Right cardiac atrium (tissue), 5 donors: Measurements from ENCODE around the gene RUNX1. TPM values are rescaled to one million over a fixed set of nuclear protein-coding genes. Genes with fewer than 3 reads are reported as not detected.

Experiments
- ATAC-seq, 2 donors: fragments of 200-7000 bp; cut with Tn5 transposase; one replicate each; pipeline versions ENCODE4 v1.8.0 to v1.9.1; 2020; ENCODE audit warnings: moderate library complexity in 2 of 2, mild to moderate bottlenecking in 1 of 2
- DNase-seq, 3 donors: peaks; one replicate each; pipeline ENCODE4 v3.0.0-alpha.2; 2020
- H3K27ac ChIP-seq: one replicate; pipeline ENCODE4 v1.5.1; 2013; ENCODE audit warnings: mild to moderate bottlenecking, low read length, control low read depth, moderate library complexity
- H3K27me3 ChIP-seq: one replicate; pipeline ENCODE4 v1.6.1; 2013; ENCODE audit not compliant: control insufficient read depth, insufficient read depth
- H3K4me1 ChIP-seq: one replicate; pipeline ENCODE4 v1.6.1; 2013; ENCODE audit warnings: low read length; ENCODE audit not compliant: control insufficient read depth, insufficient read depth
- H3K4me3 ChIP-seq: one replicate; pipeline ENCODE4 v1.5.1; 2013; ENCODE audit warnings: low read length, control low read depth
- H3K9me3 ChIP-seq: one replicate; pipeline ENCODE4 v1.6.1; 2013; ENCODE audit warnings: low read length; ENCODE audit not compliant: control insufficient read depth
- WGBS: extraction: QIAGEN DNeasy Blood & Tissue Kit; methylation state at CpG from one replicate; pipeline ENCODE4 v1.1.7; 2013; 5-methylcytosine and 5-hydroxymethylcytosine counted together
- intact Hi-C, 4 donors: fragments of 100-400 bp; cut with DNase I; formaldehyde crosslinking; loops; one replicate each; pipeline versions ENCODE4 v1.11.0 to v1.14.0; 2022 to 2023
- polyA plus RNA-seq: library from polyadenylated mRNA; stranded (reverse); fragments of 200-250 nt; gene quantifications from one replicate; pipeline ENCODE4 v1.2.3, GENCODE V29; 2013
- total RNA-seq, 4 donors: library from RNA; stranded (reverse); fragmentation: NEBNext Ultra II Directional; extraction: Animal tissue kit (Norgen Biotek cat#: 25700); gene quantifications; one replicate each; pipeline ENCODE4 v1.2.1, GENCODE V29; 2021
- donor health status: healthy with polysubstance abuse.
- donor health status: DM: no; HTN: yes; CAD: no.
- donor health status: DM: no; HTN: no; CAD: no.
- donor health status: DM: no; HTN: yes; CAD: no; lungs with severe emphysema.
- donor health status: DM: yes; HTN: yes; CAD: no.

Gene RUNX1
- total and polyA plus RNA-seq, 5 donors: 0.81 to 17.6 (median 4.4) TPM

DNA sequence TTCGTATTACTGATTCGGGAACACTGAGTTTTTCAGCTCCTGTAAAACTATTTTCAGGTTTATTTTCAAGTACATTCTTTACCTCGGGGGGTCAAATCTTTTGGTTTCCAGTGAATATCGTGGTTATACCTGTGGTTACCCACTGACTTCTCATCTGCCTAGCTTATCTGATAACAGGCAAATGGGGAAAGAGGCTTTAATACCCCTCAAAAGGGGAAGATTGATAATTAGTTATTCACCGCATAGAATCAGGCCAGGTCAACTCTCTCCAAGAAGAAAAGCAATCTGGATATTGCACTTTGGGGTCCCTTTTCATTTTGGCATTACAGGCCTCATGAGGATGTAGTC, 23.0 kb downstream of the RUNX1 start:
- ATAC-seq: no peak
- no peak for DNase-seq
- Histone ChIP-seq H3K4me1 (no peaks in the 10 kb centered on the region), H3K9me3 (no peaks in the 10 kb centered on the region), H3K27ac (no peak overlapping the region), H3K4me3 (no peak overlapping the region), H3K27me3 (no peaks in the 10 kb centered on the region)
- intact Hi-C loops: no loop called here
- 75% methylated on average over 5 of the region's 5 CpGs for WGBS

DNA sequence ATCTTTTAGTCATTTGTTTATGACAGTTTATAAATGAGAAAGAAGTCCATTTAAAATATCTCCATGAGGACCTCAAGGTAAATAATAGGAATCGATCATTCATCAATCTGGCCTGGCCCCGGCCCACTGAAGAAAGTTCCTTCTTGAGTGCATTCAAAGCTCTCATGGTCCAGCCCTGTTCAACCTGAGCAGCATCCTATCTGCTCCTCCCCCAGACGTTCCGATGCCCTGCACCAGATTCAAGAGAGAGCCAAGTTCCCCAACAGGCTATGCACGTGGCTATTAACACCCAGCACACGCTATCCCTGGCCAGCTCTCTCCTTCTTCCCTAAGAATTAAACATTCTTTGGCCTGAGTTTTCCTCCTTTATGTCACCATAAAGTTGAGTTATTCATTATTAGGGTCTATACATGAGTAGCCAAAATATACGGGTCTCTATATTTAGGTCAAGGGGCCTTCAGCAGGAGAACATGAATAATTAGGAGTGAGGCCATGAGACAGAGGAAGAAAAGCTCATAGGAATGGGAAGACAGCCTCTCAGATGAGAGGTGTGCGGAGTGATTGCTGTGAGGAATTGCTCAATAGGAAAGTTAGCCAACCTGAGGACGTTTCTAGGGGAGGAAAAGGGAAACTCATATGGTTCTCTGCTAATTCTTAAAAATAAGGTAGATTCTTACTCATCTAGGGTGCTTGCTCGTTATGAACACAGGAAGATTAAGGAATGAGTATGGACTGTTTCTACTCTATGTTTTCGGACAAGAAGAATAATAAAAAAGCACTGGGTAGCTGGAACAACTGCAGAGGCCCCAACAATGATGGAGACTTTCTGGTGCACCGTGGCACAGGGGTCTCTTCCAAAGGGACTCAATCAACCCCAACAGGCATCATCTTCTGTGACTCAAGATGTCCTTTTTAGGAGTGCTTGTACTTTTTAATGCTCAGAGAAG, 23.6 kb downstream of the RUNX1 start:
- DNase-seq: no peak
- ATAC-seq: no peak
- Histone ChIP-seq H3K4me3 (no peak overlapping the region), H3K27me3 (no peaks in the 10 kb centered on the region), H3K4me1 (no peaks in the 10 kb centered on the region), H3K27ac (no peak overlapping the region), H3K9me3 (no peaks in the 10 kb centered on the region)
- intact Hi-C loops: no loop called here
- WGBS: 80% methylated on average over 12 of the region's 12 CpGs

DNA sequence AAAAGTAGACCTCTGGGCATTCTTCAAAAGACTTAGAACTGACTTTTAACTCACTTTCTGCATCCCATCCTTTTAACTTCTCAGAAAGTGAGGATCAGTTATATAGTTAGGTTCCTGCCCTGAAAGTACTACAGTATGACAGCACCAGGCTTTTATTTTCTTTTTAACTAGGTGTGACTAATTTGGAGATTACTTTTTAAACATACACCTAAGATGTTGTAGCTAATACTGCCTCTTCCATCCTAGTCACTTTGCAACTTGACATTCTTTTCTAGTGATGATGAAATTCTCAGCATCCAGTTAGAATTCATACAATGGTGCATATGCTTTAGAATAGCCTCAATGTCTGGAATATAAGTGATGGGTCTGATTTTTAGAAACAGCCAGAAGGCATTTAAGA, 24.6 kb downstream of the RUNX1 start:
- intact Hi-C loops: no loop called here
- Histone ChIP-seq H3K4me3 (no peak overlapping the region), H3K27ac (no peak overlapping the region), H3K4me1 (no peaks in the 10 kb centered on the region), H3K9me3 (no peaks in the 10 kb centered on the region), H3K27me3 (no peaks in the 10 kb centered on the region)
- ATAC-seq: no peak
- DNase-seq: no peak

DNA sequence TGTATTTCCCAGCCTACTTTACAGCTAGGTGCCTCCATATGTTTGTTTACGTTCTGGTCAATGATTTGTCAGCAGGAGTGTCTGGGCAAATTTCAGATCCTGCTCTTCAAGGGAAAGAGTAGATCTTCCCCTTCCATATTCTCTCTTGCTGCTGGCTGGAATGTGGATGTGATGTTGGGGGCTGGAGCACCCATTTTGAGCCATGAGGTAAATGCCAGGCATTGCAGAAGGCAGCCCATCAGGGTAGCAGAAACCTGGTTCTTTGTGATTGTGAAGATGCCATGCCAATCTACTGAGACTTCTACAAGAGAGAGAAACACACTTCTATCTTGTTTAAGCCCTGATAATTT, 25.1 kb downstream of the RUNX1 start:
- WGBS: 95% methylated on average over 1 of the region's 1 CpG
- ATAC-seq: no peak
- DNase-seq: no peak
- Histone ChIP-seq H3K9me3 (no peaks in the 10 kb centered on the region), H3K4me3 (no peak overlapping the region), H3K27ac (no peak overlapping the region), H3K4me1 (no peaks in the 10 kb centered on the region), H3K27me3 (no peaks in the 10 kb centered on the region)
- intact Hi-C loops: no loop called here

DNA sequence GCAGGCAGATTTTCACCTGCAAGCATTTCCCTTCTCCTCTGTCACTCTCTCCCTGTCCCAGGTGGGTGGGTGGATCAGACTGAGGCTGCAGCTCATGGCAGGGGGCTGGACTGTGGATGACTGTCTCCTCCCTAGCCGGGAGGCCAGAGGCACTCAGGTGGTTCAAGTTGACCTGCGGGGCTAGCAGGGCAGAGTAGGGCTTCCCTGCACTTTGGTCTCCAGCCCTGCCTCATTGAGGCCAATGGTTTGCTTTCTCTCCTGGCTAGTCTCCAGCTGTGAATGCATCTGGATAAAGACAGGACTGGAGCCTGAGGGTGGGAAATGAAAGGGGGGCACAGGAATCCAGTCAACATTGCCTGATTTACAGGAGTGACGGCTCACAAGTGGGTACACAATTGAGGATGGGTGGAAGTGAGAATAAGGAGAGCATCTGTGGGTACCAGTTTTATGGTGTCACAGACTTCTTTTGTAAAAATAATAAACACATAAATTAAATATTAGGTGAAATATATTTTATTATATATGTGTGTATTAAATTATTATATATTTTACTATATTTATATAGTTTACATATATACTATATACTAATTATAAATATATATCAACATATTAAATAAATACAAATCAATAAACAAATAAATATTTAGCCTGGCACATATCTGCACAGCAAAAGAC, 25.6 kb downstream of the RUNX1 start:
- intact Hi-C loops: no loop called here

DNA sequence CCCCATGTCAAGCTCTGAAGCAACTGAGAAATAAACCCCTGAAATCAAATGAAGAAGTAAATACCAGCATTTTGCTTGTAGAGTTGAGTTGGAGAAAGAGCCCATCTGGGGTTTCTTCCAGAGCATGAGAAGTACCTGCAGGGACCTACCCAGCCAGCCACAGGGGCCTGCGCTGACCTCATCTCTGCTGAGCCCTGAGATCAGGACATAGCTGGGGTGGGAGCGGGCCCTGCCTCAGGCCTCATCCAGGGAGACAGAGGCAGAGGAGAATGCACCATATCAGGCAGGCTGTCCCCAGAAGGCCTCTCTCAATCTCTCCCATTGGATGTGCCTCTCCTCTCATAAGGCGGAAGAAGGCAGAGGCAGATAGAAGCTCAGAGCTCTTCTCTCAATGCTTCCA, 27.6 kb downstream of the RUNX1 start:
- WGBS: 96% methylated on average over 3 of the region's 3 CpGs
- ATAC-seq: no peak
- no peak overlapping the region for H3K27ac ChIP-seq
- intact Hi-C loops: no loop called here
- no peak for DNase-seq
- H3K27me3 ChIP-seq: no peaks in the 10 kb centered on the region
- no peaks in the 10 kb centered on the region for H3K9me3 ChIP-seq
- H3K4me1 ChIP-seq: no peaks in the 10 kb centered on the region
- H3K4me3 ChIP-seq: no peak overlapping the region

More for the DNA sequence above, 25.6 kb downstream of the RUNX1 start:
- Histone ChIP-seq H3K9me3 (no peaks in the 10 kb centered on the region), H3K4me3 (no peak overlapping the region), H3K27me3 (no peaks in the 10 kb centered on the region), H3K4me1 (no peaks in the 10 kb centered on the region), H3K27ac (no peak overlapping the region)
- 85% methylated on average over 3 of the region's 3 CpGs for WGBS
- DNase-seq (no peak), ATAC-seq (no peak)

DNA sequence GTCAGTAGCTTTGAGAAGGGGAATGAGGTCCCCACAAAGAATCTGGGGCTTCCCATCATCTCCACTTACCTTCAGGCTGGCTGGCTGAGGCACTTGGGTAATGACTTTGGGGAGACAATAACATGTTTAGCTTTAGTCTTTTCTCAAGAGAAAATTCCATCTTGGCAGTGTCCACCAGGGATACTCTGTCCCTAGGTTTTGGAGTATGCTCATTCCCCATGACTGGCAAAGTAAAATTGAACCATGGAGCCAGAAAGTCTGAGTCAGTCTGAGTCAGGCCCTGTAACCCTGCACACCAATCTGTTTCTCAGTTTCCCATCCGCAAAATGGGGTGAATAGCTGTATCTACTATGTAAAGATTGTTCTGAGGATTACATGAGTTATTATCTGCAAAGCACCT, 28.2 kb downstream of the RUNX1 start:
- 97% methylated on average over 1 of the region's 1 CpG for WGBS

DNA sequence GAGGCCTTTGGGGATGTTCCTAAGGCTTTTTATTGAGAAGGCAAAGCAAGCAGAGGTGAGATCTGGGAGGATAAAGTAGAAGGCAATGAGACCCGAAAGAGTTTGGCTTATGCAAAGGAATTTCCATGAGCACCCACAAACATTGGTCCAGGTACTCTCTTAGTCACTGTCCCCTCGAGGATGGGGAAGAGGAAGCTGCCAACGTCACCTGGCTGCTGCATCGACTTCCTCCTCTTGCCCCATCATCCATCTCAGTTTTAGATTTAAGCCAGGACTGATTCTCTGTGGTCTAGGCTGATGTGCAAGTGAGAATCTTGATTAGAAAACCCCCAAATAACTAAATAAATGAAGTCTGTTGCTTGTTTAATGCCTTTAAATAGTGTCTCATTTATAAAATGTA, 28.7 kb downstream of the RUNX1 start:
- Histone ChIP-seq H3K9me3 (no peaks in the 10 kb centered on the region), H3K4me3 (no peak overlapping the region), H3K4me1 (no peaks in the 10 kb centered on the region), H3K27me3 (no peaks in the 10 kb centered on the region), H3K27ac (no peak overlapping the region)
- 67% methylated on average over 4 of the region's 4 CpGs for WGBS
- DNase-seq (no peak), ATAC-seq (no peak)
- intact Hi-C loops: no loop called here

More for the DNA sequence above, 28.2 kb downstream of the RUNX1 start:
- DNase-seq (no peak), ATAC-seq (no peak)
- Histone ChIP-seq H3K27me3 (no peaks in the 10 kb centered on the region), H3K4me3 (no peak overlapping the region), H3K9me3 (no peaks in the 10 kb centered on the region), H3K4me1 (no peaks in the 10 kb centered on the region), H3K27ac (no peak overlapping the region)
- intact Hi-C loops: no loop called here

DNA sequence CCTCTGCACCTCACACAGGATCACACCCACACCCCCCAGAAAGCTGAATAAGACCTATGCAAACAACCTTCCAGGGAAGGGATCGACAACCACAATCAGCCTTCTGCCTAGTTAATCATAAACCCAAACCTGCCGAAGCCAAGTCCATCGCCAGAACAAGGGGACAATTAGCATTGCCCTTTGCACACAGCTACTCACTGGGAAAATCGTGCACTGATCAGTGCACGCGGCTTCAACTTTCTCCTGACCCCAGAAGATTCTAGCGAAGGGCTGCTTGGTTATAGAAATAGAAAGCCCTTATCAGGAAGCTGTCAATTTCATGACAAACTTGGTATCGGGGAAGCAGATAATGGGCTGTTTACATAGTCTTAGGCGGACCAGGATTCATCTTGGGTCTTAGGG, 29.5 kb downstream of the RUNX1 start:
- WGBS: 47% methylated on average over 9 of the region's 9 CpGs

DNA sequence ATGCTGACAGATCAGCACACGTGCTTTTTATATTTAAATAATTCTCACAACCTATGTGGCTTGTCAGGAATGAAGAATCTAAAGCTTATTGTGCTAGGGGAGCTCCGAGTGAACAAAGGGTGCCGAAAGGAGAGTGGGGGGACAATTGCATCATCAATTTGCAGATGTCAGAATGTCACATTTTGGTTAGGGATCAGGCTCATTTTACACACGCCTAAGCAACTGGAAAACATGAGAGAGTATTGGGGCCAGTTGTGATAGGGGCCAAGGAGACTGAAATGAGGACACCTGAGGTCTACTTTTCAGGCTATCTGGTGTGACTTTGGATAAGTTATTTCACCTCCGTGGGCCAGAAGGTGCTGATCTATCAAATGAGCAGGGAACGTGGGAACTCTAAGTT, 31.8 kb downstream of the RUNX1 start:
- no peaks in the 10 kb centered on the region for H3K9me3 ChIP-seq
- ATAC-seq: no peak
- H3K4me1 ChIP-seq: no peaks in the 10 kb centered on the region
- 80% methylated on average over 6 of the region's 6 CpGs for WGBS
- intact Hi-C loops: no loop called here
- no peak overlapping the region for H3K27ac ChIP-seq
- H3K27me3 ChIP-seq: no peaks in the 10 kb centered on the region
- H3K4me3 ChIP-seq: no peak overlapping the region
- no peak for DNase-seq

More for the DNA sequence above, 29.5 kb downstream of the RUNX1 start:
- ATAC-seq: peak in 1 of 2 donors; percentile 40
- intact Hi-C loops: no loop called here
- Histone ChIP-seq H3K9me3 (no peaks in the 10 kb centered on the region), H3K27ac (no peak overlapping the region), H3K4me3 (no peak overlapping the region), H3K4me1 (no peaks in the 10 kb centered on the region), H3K27me3 (no peaks in the 10 kb centered on the region)
- no peak for DNase-seq

DNA sequence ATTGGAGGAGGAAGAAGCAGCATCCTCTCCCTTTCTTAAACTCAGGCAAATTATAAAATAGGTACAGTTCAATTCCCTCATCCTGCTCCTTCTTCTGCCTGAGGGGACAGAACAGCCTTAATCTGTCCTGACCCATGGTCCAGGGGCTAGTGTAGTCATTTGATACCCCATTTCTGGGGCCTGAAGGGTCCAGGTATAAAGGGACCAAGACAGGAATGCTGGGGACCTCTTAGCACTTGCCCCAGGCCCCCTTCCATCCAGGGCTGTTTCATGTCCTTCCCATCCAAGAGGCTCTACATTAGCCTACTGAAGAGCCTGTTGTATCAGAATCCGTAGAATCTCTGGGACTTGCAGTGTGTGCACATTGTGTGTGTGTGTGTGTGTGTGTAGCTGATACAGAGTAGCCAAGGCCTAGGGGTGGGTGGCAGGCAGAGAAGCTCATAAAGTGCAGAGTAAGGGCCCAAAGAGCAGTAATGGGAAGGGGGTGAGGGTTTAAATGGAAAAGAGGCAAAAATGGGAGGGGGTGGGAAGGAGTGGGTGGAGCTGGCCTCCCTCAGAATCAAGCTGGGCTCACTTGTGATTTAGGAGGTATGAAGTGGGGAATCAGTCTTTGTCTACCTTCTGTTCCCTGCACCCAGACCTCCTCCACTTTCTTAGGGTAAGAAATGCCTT, 32.4 kb downstream of the RUNX1 start:
- no peaks in the 10 kb centered on the region for H3K9me3 ChIP-seq
- no peak overlapping the region for H3K27ac ChIP-seq
- no peak for DNase-seq
- no peaks in the 10 kb centered on the region for H3K4me1 ChIP-seq
- no peaks in the 10 kb centered on the region for H3K27me3 ChIP-seq
- 95% methylated on average over 1 of the region's 1 CpG for WGBS
- no peak overlapping the region for H3K4me3 ChIP-seq
- intact Hi-C loops: no loop called here
- ATAC-seq: no peak
